K562 (cell line): Measurements from ENCODE around the gene NECAB3. TPM values are rescaled to one million over a fixed set of nuclear protein-coding genes. Genes with fewer than 3 reads are reported as not detected.

Experiments
- ATAC-seq: fragments of 200-7000 bp; cut with Tn5 transposase; 3 replicates; pipeline ENCODE4 v1.9.1; 2020; ENCODE audit warnings: moderate library complexity
- BruUV-seq: library from RNA; stranded (reverse); fragments of 400-500 nt; replicated peaks from 2 replicates; lab custom pipeline; 2021; lab: Mats Ljungman, UMichigan
- CTCF ChIA-PET: fragments of 300-600 bp; formaldehyde crosslinking; extraction: SDS; loops from one replicate; lab custom pipeline; 2021; ENCODE audit warnings: low intra/inter-chr PET ratio; lab: Yijun Ruan, JAX
- POLR2A ChIA-PET: fragments of 300-600, 350-650 bp; sonication (Branson Sonifier 250); formaldehyde crosslinking; extraction: SDS; loops from one replicate; lab custom pipeline; 2021; ENCODE audit warnings: antibody characterized with exemption, inconsistent platforms; lab: Yijun Ruan, JAX
- DNase-seq, 4 experiments: peaks; one replicate each; pipeline versions ENCODE4 v3.0.0 to v3.0.0-alpha.2; 2011 to 2018; ENCODE audit warnings: low spot score in 3 of 4, mixed read lengths in 3 of 4; ENCODE audit errors: extremely low read depth in 1 of 4
- FAIRE-seq: peaks from 2 replicates; lab custom pipeline; 2011; peaks lifted over from hg19 to GRCh38; lab: Jason Lieb, UNC
- H2AFZ ChIP-seq: 2 replicates; pipeline ENCODE4 v1.6.0; 2011; ENCODE audit warnings: low read depth, low read length, control low read depth, inconsistent platforms
- H3K27ac ChIP-seq: fragments of 200-600 bp; 3 replicates; pipeline ENCODE4 v1.8.0; 2011; ENCODE audit warnings: low read depth, mild to moderate bottlenecking, control low read depth, inconsistent platforms, low read length, moderate library complexity, mixed read lengths; ENCODE audit errors: extremely low read depth
- H3K27me3 ChIP-seq, 2 experiments: fragments of 300-600 bp in 1 of 2; 2 replicates in 1 of 2; 3 replicates in 1 of 2; pipeline versions ENCODE4 v1.6.0 to v1.8.0; 2011; ENCODE audit warnings: inconsistent platforms in 2 of 2, low read length in 2 of 2, mild to moderate bottlenecking in 1 of 2, mixed read lengths in 1 of 2, moderate library complexity in 1 of 2; ENCODE audit not compliant: control insufficient read depth in 2 of 2, insufficient read depth in 2 of 2
- H3K36me3 ChIP-seq: fragments of 300-600 bp; 3 replicates; pipeline ENCODE4 v1.8.0; 2011; ENCODE audit warnings: mild to moderate bottlenecking, low read length, inconsistent platforms; ENCODE audit not compliant: control insufficient read depth, insufficient read depth
- H3K4me1 ChIP-seq, 2 experiments: fragments of 200-600 bp in 1 of 2; replicated peaks in 1 of 2; 2 replicates in 1 of 2; 3 replicates in 1 of 2; pipeline versions ENCODE4 v1.5.1 to v1.8.0; 2011; ENCODE audit warnings: inconsistent platforms in 2 of 2, low read length in 2 of 2, mild to moderate bottlenecking in 1 of 2, mixed read lengths in 1 of 2, moderate library complexity in 1 of 2; ENCODE audit not compliant: control insufficient read depth in 2 of 2, insufficient read depth in 2 of 2
- H3K4me2 ChIP-seq: 2 replicates; pipeline ENCODE4 v1.6.1; 2011; ENCODE audit warnings: low read length, control low read depth, inconsistent platforms, mixed read lengths; ENCODE audit not compliant: insufficient read depth
- H3K4me3 ChIP-seq: fragments of 200-600 bp; sonication (generic), shearing (Covaris generic); 2 replicates; pipeline ENCODE4 v1.5.1; 2016; ENCODE audit warnings: control low read depth, inconsistent platforms
- H3K79me2 ChIP-seq: fragments of 200-600 bp; 3 replicates; pipeline ENCODE4 v1.8.0; 2011; ENCODE audit warnings: low read length, inconsistent platforms; ENCODE audit not compliant: control insufficient read depth, insufficient read depth
- H3K9ac ChIP-seq, 2 experiments: 2 replicates each; pipeline versions ENCODE4 v1.6.0 to v1.6.1; 2011; ENCODE audit warnings: low read depth in 2 of 2, low read length in 2 of 2, control low read depth in 1 of 2, inconsistent platforms in 1 of 2, mild to moderate bottlenecking in 1 of 2, mixed read lengths in 1 of 2; ENCODE audit not compliant: insufficient read depth in 1 of 2
- H3K9me1 ChIP-seq: one replicate; pipeline ENCODE4 v1.6.0; 2011; ENCODE audit warnings: inconsistent platforms, mild to moderate bottlenecking, low read length, moderate library complexity; ENCODE audit not compliant: control insufficient read depth, insufficient read depth
- H3K9me3 ChIP-seq: replicated peaks from 2 replicates; pipeline ENCODE4 v1.5.1; 2011; ENCODE audit warnings: low read depth, low read length, inconsistent platforms; ENCODE audit not compliant: control insufficient read depth, insufficient read depth
- H4K20me1 ChIP-seq: replicated peaks from 2 replicates; pipeline ENCODE4 v1.6.1; 2011; ENCODE audit warnings: low read length, inconsistent platforms, mixed read lengths; ENCODE audit not compliant: control insufficient read depth, insufficient read depth
- CCAR2 ChIP-seq: fragments of 200-400 bp; formaldehyde crosslinking; IDR thresholded peaks from 2 replicates; pipeline ENCODE4 v1.6.1; 2017; ENCODE audit warnings: mild to moderate bottlenecking, low read depth, low read length
- ELF2 ChIP-seq: fragments of 250-450 bp; sonication (Bioruptor Pico); IDR thresholded peaks from 2 replicates; pipeline ENCODE4 v1.5.0; 2021; ENCODE audit warnings: mild to moderate bottlenecking
- ETV1 ChIP-seq: fragments of 450-650 bp; conservative IDR thresholded peaks from 2 replicates; pipeline ENCODE4 v1.6.1; 2016; ENCODE audit warnings: missing genetic modification characterization, control low read depth, low read depth, missing compliant biosample characterization
- KLF10 ChIP-seq: fragments of 250-450 bp; sonication (Bioruptor Pico); IDR thresholded peaks from 2 replicates; pipeline ENCODE4 v1.6.1; 2021; ENCODE audit warnings: matching md5 sums
- NCOR1 ChIP-seq: fragments of 450-650 bp; IDR thresholded peaks from 2 replicates; pipeline ENCODE4 v1.6.1; 2016; ENCODE audit warnings: mild to moderate bottlenecking, moderate library complexity
- NKRF ChIP-seq: fragments of 450-650 bp; IDR thresholded peaks from 2 replicates; pipeline ENCODE4 v1.6.1; 2016; ENCODE audit warnings: borderline replicate concordance
- ZBTB1 ChIP-seq: sonication (generic); formaldehyde crosslinking; IDR thresholded peaks from 2 replicates; pipeline ENCODE4 v1.8.1; 2023; ENCODE audit warnings: missing genetic modification reagents, low read depth, mild to moderate bottlenecking, borderline replicate concordance
- ZBTB17 ChIP-seq: fragments of 450-650 bp; formaldehyde crosslinking; IDR thresholded peaks from 2 replicates; pipeline ENCODE4 v1.4.0; 2020; ENCODE audit warnings: mild to moderate bottlenecking
- ZNF175 ChIP-seq: fragments of 200-800 bp; sonication (Bioruptor generic); IDR thresholded peaks from 2 replicates; pipeline ENCODE4 v1.6.1; 2016; ENCODE audit warnings: low read depth, mild to moderate bottlenecking, missing genetic modification characterization, missing compliant biosample characterization
- ZNF384 ChIP-seq: IDR thresholded peaks from 2 replicates; pipeline ENCODE4 v1.6.1; 2012; ENCODE audit warnings: low read depth, low read length, improper control_type of control experiment
- WGBS: fragments of 100-300 bp; shearing (Covaris generic); methylation state at CpG from one replicate; pipeline ENCODE4 v1.1.6; 2016; ENCODE audit warnings: low coverage, mixed read lengths; ENCODE audit not compliant: insufficient coverage; ENCODE audit errors: missing lambda C conversion rate; 5-methylcytosine and 5-hydroxymethylcytosine counted together
- in situ Hi-C: fragments of 300-500 bp; cut with MboI; formaldehyde crosslinking; loops from 4 replicates; pipeline ENCODE4 v1.15.0; 2018; ENCODE audit warnings: inconsistent platforms, mixed read lengths
- intact Hi-C: fragments of 100-400 bp; cut with micrococcal nuclease; formaldehyde crosslinking; loops from 2 replicates; pipeline ENCODE4 v1.14.2; 2022
- polyA plus RNA-seq, 8 experiments: library from polyadenylated mRNA; depleted of rRNA in 4 of 8; stranded (reverse) in 5 of 8; unstranded in 3 of 8; fragments of >200 nt; fragmentation: Nextera tagmentation in 2 of 8; fragmentation: Illumina TruSeq in 1 of 8; extraction: Ambion mirVana in 2 of 8; extraction: Trizol in 1 of 8; gene quantifications; 2 replicates each; pipeline versions ENCODE4 v1.2.1 to v1.2.3, GENCODE V29; 2011 to 2014; ENCODE audit warnings: inconsistent platforms in 1 of 8, missing spikeins in 1 of 8
- total RNA-seq, 7 experiments: library from RNA; depleted of rRNA in 6 of 7; stranded (reverse); fragments of >200 nt in 6 of 7; fragmentation: Illumina TruSeq in 2 of 7; extraction: Trizol in 2 of 7; gene quantifications; 2 replicates each; pipeline versions ENCODE4 v1.2.1 to v1.2.3, GENCODE V29; 2011 to 2021; ENCODE audit warnings: low replicate concordance in 1 of 7
- TF ChIP-seq, protein P1 (sequence below), 2 experiments: IDR thresholded peaks; 2 replicates each; pipeline ENCODE4 v1.6.1; 2012; ENCODE audit warnings: improper control_type of control experiment in 2 of 2, low read depth in 2 of 2, low read length in 2 of 2, borderline replicate concordance in 1 of 2
- TF ChIP-seq, protein P2 (sequence below): fragments of 250-450 bp; sonication (Bioruptor Pico); IDR thresholded peaks from 2 replicates; pipeline ENCODE4 v1.5.0; 2020; ENCODE audit warnings: mild to moderate bottlenecking, borderline replicate concordance

The NECAB3 gene
- total and polyA plus RNA-seq, 9 of the 15 experiments (the other 6 are each of a cell fraction or from before 2014, with no cell fraction given), result 0.94 to 63.3 (median 31.5) TPM

GRCh38 chr20:33693741-33694638, 19.8 kb upstream of the NECAB3 start:
- peaks cover 12 to 14% of the 10 kb centered on the region in 2 experiments for H3K4me1 ChIP-seq
- intact Hi-C loops (no loop called here), in situ Hi-C loops (no loop called here)
- H3K4me3 ChIP-seq, result no peak overlapping the region
- no peaks in the 10 kb centered on the region for H3K9me1 ChIP-seq
- no peaks in the 10 kb centered on the region for H3K36me3 ChIP-seq
- ATAC-seq (no peak), FAIRE-seq (no peak), DNase-seq (no peak)
- H2AFZ ChIP-seq, result no peak overlapping the region
- no peaks in the 10 kb centered on the region for H3K79me2 ChIP-seq
- no peaks in the 10 kb centered on the region for H3K9me3 ChIP-seq
- H3K9ac ChIP-seq, result no peak overlapping the region
- H3K4me2 ChIP-seq, result no peak overlapping the region
- no peaks in the 10 kb centered on the region for H4K20me1 ChIP-seq
- H3K27ac ChIP-seq, result no peak overlapping the region
- 73% methylated on average over 13 of the region's 17 CpGs for WGBS
- BruUV-seq, result no TSS peak
- no peaks in the 10 kb centered on the region for H3K27me3 ChIP-seq
- ChIA-PET POLR2A (interaction anchor here (0.5 to 1.4 kb wide), 2 partner anchors 27 to 30 kb away, joined by 3 to 5 read pairs; no protein-coding TSS in a partner anchor), CTCF (no interaction called here)
- TF ChIP-seq CCAR2, result no peak
- no peak for TF ChIP-seq ELF2 (CRISPR knock-in tag)
- TF ChIP-seq ZBTB1 (CRISPR knock-in tag), result no peak
- no peak for TF ChIP-seq ZBTB17
- no peak for TF ChIP-seq ETV1
- TF ChIP-seq KLF10 (CRISPR knock-in tag), result no peak
- TF ChIP-seq ZNF175 (CRISPR knock-in tag), result no peak
- TF ChIP-seq, protein P1, sequence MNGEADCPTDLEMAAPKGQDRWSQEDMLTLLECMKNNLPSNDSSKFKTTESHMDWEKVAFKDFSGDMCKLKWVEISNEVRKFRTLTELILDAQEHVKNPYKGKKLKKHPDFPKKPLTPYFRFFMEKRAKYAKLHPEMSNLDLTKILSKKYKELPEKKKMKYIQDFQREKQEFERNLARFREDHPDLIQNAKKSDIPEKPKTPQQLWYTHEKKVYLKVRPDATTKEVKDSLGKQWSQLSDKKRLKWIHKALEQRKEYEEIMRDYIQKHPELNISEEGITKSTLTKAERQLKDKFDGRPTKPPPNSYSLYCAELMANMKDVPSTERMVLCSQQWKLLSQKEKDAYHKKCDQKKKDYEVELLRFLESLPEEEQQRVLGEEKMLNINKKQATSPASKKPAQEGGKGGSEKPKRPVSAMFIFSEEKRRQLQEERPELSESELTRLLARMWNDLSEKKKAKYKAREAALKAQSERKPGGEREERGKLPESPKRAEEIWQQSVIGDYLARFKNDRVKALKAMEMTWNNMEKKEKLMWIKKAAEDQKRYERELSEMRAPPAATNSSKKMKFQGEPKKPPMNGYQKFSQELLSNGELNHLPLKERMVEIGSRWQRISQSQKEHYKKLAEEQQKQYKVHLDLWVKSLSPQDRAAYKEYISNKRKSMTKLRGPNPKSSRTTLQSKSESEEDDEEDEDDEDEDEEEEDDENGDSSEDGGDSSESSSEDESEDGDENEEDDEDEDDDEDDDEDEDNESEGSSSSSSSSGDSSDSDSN (IDR thresholded peaks at IDR 0.05; ENCODE audit: borderline replicate concordance in 1 of 2, low read depth in 2 of 2, low read length in 2 of 2), result no peak
- no peak for TF ChIP-seq ZNF384
- TF ChIP-seq, protein P2, sequence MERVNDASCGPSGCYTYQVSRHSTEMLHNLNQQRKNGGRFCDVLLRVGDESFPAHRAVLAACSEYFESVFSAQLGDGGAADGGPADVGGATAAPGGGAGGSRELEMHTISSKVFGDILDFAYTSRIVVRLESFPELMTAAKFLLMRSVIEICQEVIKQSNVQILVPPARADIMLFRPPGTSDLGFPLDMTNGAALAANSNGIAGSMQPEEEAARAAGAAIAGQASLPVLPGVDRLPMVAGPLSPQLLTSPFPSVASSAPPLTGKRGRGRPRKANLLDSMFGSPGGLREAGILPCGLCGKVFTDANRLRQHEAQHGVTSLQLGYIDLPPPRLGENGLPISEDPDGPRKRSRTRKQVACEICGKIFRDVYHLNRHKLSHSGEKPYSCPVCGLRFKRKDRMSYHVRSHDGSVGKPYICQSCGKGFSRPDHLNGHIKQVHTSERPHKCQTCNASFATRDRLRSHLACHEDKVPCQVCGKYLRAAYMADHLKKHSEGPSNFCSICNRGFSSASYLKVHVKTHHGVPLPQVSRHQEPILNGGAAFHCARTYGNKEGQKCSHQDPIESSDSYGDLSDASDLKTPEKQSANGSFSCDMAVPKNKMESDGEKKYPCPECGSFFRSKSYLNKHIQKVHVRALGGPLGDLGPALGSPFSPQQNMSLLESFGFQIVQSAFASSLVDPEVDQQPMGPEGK (CRISPR knock-in tag), result no peak
- no peak for TF ChIP-seq NCOR1
- no peak for TF ChIP-seq NKRF
